HG02885 (cell line): ENCODE data around the gene VASP.

ENCODE experiments used
- ATAC-seq: cut with Tn5 transposase; IDR thresholded peaks from one replicate; pipeline ENCODE4 v1.9.1; 2021; ENCODE audit warnings: mild to moderate bottlenecking; ENCODE audit not compliant: unreplicated experiment, poor library complexity

VASP gene

GRCh38 chr19:45547211-45547770, 40.0 kb downstream of the VASP start:
- ATAC-seq: no peak

GRCh38 chr19:45547965-45548609, 40.8 kb downstream of the VASP start:
- no peak for ATAC-seq

GRCh38 chr19:45553464-45553863, 46.2 kb downstream of the VASP start:
- ATAC-seq: no peak

GRCh38 chr19:45554481-45554880, 47.2 kb downstream of the VASP start:
- no peak for ATAC-seq

- ATAC-seq: no peak
Measured at GRCh38 chr19:45556835-45557234, 49.6 kb downstream of the VASP start.

GRCh38 chr19:45558399-45558878, 51.2 kb downstream of the VASP start:
- ATAC-seq: peak; percentile 58

- no peak for ATAC-seq
Measured at GRCh38 chr19:45560038-45560437, 52.8 kb downstream of the VASP start.

GRCh38 chr19:45560686-45561085, 53.4 kb downstream of the VASP start:
- ATAC-seq: no peak

- no peak for ATAC-seq
Measured at GRCh38 chr19:45564131-45564780, 57.0 kb downstream of the VASP start.

- ATAC-seq: no peak
Measured at GRCh38 chr19:45567609-45568008, 60.3 kb downstream of the VASP start.

GRCh38 chr19:45568732-45569131, 61.5 kb downstream of the VASP start:
- no peak for ATAC-seq

GRCh38 chr19:45569619-45570421, 62.5 kb downstream of the VASP start:
- no peak for ATAC-seq

GRCh38 chr19:45571457-45572220, 64.4 kb downstream of the VASP start:
- ATAC-seq: no peak

- no peak for ATAC-seq
Measured at GRCh38 chr19:45574526-45574925, 67.2 kb downstream of the VASP start.

GRCh38 chr19:45575216-45575615, 67.9 kb downstream of the VASP start:
- no peak for ATAC-seq
